Mesothelial cell of epicardium (in vitro differentiated cells): ENCODE data around the gene METRN. TPM values are rescaled to one million over a fixed set of nuclear protein-coding genes. Genes with fewer than 3 reads are reported as not detected.
"Not testable (repeated sequence)": the region's sequence is repeated elsewhere in the genome, so short reads cannot be mapped to it uniquely, and the experiment has no call there.

ENCODE experiments used
- DNase-seq, 2 experiments: peaks; one replicate each; pipeline ENCODE4 v3.0.0; 2021; ENCODE audit warnings: low spot score in 2 of 2; ENCODE audit not compliant: unreplicated experiment in 2 of 2
- H3K27ac Mint-ChIP-seq: 2 replicates; pipeline ENCODE4 v1.8.0; 2021; ENCODE audit warnings: mixed read lengths
- H3K27me3 Mint-ChIP-seq: 2 replicates; pipeline ENCODE4 v1.8.0; 2021; ENCODE audit warnings: low read depth, mixed read lengths
- H3K36me3 Mint-ChIP-seq: 2 replicates; pipeline ENCODE4 v1.8.0; 2021; ENCODE audit warnings: mixed read lengths
- H3K4me1 Mint-ChIP-seq: 2 replicates; pipeline ENCODE4 v1.8.0; 2021; ENCODE audit warnings: mixed read lengths
- H3K4me3 Mint-ChIP-seq: 2 replicates; pipeline ENCODE4 v1.8.0; 2021; ENCODE audit warnings: mild to moderate bottlenecking, moderate library complexity, mixed read lengths
- H3K9me3 Mint-ChIP-seq: 2 replicates; pipeline ENCODE4 v1.8.0; 2021; ENCODE audit warnings: mixed read lengths
- total RNA-seq: library from RNA; stranded (reverse); gene quantifications from 3 replicates; pipeline ENCODE4 v1.2.1, GENCODE V29; 2021
- TF ChIP-seq, protein P1 (sequence below): fragments of 200-600 bp; sonication (generic); IDR thresholded peaks from one replicate; pipeline ENCODE4 v1.5.0; 2021; ENCODE audit warnings: antibody characterized with exemption; ENCODE audit not compliant: unreplicated experiment

The METRN gene
- total RNA-seq, 1 donor from 2014 or later: 15.1 TPM

DNA sequence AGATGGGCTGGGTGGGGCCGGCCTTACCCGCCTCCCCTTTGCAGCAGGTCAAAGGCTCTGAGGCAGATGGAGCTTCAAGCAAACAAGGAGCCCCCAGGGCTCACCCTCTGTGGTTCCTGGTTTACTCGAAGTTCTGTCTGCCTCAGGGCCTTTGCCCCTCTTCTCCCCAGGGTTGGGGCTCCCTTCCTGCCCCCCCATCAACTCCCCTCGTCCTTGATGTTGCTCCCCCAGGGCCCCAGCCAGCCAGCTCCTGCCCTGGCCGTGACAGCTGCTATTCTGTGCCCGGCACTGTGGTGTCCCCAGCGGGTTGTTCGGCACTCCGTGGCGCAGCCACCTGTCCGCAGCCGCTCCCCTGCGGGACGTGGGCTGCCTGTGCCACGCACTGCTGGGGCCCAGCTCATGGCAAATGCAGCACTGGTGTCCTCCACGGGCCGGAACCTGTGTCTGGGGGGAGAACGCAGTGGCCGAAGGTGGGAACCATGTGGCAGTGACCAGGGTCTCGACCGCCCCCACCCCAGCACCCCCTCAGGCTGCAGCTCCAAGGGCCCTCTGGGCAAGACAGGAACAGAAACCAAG lies 4.3 kb upstream of the METRN start:
- TF ChIP-seq, protein P1, sequence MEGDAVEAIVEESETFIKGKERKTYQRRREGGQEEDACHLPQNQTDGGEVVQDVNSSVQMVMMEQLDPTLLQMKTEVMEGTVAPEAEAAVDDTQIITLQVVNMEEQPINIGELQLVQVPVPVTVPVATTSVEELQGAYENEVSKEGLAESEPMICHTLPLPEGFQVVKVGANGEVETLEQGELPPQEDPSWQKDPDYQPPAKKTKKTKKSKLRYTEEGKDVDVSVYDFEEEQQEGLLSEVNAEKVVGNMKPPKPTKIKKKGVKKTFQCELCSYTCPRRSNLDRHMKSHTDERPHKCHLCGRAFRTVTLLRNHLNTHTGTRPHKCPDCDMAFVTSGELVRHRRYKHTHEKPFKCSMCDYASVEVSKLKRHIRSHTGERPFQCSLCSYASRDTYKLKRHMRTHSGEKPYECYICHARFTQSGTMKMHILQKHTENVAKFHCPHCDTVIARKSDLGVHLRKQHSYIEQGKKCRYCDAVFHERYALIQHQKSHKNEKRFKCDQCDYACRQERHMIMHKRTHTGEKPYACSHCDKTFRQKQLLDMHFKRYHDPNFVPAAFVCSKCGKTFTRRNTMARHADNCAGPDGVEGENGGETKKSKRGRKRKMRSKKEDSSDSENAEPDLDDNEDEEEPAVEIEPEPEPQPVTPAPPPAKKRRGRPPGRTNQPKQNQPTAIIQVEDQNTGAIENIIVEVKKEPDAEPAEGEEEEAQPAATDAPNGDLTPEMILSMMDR: no peak
- Mint-ChIP-seq H3K27ac (no peak overlapping the region), H3K4me1 (no peaks in the 10 kb centered on the region), H3K36me3 (no peaks in the 10 kb centered on the region), H3K9me3 (no peaks in the 10 kb centered on the region), H3K4me3 (no peak overlapping the region), H3K27me3 (peaks cover 74% of the 10 kb centered on the region)
- no peak for DNase-seq

DNA sequence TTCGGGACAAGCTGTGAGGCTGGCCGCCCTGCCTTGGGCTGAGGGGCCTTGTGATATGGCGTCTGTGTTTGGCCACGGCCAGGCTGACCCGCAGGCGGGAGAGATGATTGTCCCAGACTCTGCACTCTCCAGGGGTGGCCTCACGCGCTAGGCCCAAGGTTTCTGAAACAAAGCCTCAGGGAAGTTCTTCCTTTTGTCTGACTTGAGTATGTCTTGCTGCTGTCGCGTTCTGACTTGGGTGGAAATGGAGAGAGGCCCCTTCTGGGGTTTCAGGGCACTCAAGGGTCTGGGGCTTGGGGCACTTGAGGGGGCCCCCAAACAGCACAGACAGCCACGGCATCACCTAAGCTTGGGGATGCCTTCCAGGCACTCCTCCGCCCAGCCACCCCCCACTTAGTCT lies 3.8 kb upstream of the METRN start:
- Mint-ChIP-seq H3K9me3 (no peaks in the 10 kb centered on the region), H3K4me1 (peaks cover 3% of the 10 kb centered on the region), H3K27me3 (peaks cover 77% of the 10 kb centered on the region), H3K27ac (no peak overlapping the region), H3K36me3 (no peaks in the 10 kb centered on the region), H3K4me3 (no peak overlapping the region)
- TF ChIP-seq, protein P1: no peak
- DNase-seq: no peak

DNA sequence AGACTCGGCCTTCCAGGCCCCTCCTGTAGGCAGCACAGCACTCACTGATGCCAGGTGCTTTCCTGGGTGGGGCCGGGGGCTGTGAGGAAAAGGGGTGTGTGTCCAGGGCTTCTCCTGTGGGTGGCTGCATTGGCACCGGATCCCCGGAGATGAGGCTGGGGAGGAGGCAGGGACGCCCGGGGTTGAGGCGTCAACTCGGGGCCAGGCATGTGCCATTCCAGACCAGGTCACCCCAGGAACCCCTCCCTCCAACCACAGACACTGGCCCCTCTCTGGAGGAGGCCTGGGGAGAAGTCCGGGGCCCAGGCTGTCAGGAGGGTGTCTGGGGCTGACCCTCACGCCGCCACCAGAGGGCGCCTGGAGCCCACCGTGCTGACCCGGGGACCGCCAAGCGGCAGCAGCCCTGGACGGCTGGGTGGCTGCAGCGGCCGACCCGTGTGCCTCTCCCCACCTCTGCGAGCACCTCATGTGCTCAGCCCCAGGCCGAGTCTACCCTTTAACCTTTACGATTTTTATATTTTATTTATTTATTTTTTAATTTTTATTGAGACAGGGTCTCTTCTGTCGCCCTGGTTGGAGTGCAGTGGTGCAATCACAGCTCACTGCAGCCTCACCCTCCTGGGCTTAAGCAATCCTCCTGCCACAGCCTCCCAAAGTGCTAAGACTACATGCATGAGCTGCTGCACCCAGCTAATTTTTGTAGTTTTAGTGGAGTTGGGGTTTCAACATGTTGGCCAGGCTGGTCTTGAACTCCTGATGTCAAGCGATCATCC lies 3.2 kb upstream of the METRN start:
- TF ChIP-seq, protein P1: peak; percentile 96
- Mint-ChIP-seq H3K4me3 (no peak overlapping the region), H3K27me3 (peaks cover 78% of the 10 kb centered on the region), H3K36me3 (no peaks in the 10 kb centered on the region), H3K4me1 (peaks cover 3% of the 10 kb centered on the region), H3K27ac (no peak overlapping the region), H3K9me3 (no peaks in the 10 kb centered on the region)
- peak; percentile 72 to 86 for DNase-seq

DNA sequence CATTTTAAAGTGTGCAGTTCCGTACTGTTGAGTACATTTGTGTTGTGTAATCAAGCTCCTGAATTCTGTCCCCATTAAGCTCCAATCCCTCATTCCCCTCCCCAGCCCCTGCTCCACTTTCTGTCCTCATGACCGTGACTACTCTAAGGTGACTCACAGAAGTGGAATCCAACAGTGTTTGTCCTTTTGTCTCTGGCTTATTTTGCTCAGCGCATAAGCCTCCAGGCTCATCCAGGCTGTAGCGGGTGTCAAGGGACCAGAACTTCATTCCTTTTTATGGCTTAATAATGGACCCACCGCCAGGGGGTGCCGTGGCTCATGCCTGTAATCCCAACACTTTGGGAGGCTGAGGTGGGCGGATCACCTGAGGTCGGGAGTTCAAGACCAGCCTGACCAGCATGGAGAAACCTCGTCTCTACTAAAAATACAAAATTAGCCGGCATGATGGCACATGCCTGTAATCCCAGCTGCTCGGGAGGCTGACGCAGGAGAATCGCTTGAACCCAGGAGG lies 2.1 kb upstream of the METRN start:
- H3K27ac Mint-ChIP-seq, DNase-seq, H3K4me3 Mint-ChIP-seq, H3K4me1 Mint-ChIP-seq, H3K36me3 Mint-ChIP-seq, H3K9me3 Mint-ChIP-seq: not testable (repeated sequence)
- peaks cover 72% of the 10 kb centered on the region for H3K27me3 Mint-ChIP-seq
- TF ChIP-seq, protein P1: peak; percentile 71

DNA sequence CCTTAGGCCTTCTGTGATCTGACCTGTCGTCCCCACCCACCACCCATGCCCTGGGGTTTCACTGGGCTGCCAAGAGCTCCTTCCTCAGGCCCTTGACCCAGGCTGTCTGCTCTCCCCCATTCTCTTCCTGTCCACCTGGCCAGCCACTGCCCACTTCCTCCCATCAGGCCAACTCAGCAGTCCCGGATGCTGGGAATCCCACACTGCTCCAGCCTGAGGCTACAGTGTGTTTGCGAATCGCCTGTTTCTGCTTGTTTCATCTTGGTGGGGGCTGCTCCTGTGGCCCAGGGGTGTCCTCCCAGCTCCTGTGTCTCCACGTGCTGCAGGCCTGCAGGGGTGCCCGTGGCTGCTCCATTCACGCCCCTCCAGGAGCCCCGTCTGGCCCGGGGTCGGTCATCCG lies 839 bp upstream of the METRN start:
- peaks cover 3% of the 10 kb centered on the region for H3K4me1 Mint-ChIP-seq
- no peak for DNase-seq
- TF ChIP-seq, protein P1: no peak

More for the DNA sequence above, 839 bp upstream of the METRN start:
- Mint-ChIP-seq H3K27me3 (peaks cover 60% of the 10 kb centered on the region), H3K4me3 (no peak overlapping the region), H3K27ac (no peak overlapping the region), H3K9me3 (no peaks in the 10 kb centered on the region), H3K36me3 (no peaks in the 10 kb centered on the region)
